Adrenal gland (tissue), 5 donors: ENCODE results near the gene RAP1GAP2.

Source experiments
- POLR2A ChIP-seq, 2 donors: fragments of 450-650 bp; IDR thresholded peaks; one replicate each; pipeline ENCODE4 v1.6.1; 2017; ENCODE audit warnings: antibody characterized with exemption in 2 of 2, mild to moderate bottlenecking in 2 of 2, moderate library complexity in 1 of 2
- TF ChIP-seq, protein P1 (sequence below), 6 experiments: fragments of 450-650 bp in 4 of 6; fragments of 200-600 bp in 2 of 6; sonication (generic) in 1 of 6; IDR thresholded peaks; 1 replicate in 5 of 6; 2 replicates in 1 of 6; pipeline versions ENCODE4 v1.5.1 to v1.8.0; 2016 to 2021; ENCODE audit warnings: antibody characterized with exemption in 6 of 6, mild to moderate bottlenecking in 2 of 6, moderate library complexity in 1 of 6
- donor health status: DM: no; HTN: no; CAD: no.

DNA sequence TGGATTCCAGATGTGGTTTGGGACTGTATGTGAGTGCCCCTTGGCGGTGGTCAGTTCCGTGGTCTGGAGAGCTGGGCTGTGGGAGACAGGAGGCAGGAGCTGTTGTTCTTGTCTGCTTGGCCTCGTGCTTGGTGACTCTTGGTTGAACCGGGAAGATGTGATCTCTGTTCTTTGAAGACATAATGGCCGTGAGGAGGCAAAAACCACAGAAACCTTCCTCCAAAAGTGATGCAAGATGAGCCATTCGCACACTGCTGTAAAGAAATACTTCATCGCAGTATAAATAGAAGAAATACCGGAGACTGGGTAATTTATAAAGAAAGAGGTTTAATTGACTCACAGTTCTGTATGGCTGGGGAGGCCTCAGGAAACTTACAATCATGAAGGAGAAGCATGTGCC, 128.8 kb downstream of the RAP1GAP2 start:
- TF ChIP-seq POLR2A (IDR thresholded peaks at IDR 0.05) = no peak
- TF ChIP-seq, protein P1, sequence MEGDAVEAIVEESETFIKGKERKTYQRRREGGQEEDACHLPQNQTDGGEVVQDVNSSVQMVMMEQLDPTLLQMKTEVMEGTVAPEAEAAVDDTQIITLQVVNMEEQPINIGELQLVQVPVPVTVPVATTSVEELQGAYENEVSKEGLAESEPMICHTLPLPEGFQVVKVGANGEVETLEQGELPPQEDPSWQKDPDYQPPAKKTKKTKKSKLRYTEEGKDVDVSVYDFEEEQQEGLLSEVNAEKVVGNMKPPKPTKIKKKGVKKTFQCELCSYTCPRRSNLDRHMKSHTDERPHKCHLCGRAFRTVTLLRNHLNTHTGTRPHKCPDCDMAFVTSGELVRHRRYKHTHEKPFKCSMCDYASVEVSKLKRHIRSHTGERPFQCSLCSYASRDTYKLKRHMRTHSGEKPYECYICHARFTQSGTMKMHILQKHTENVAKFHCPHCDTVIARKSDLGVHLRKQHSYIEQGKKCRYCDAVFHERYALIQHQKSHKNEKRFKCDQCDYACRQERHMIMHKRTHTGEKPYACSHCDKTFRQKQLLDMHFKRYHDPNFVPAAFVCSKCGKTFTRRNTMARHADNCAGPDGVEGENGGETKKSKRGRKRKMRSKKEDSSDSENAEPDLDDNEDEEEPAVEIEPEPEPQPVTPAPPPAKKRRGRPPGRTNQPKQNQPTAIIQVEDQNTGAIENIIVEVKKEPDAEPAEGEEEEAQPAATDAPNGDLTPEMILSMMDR (IDR thresholded peaks at IDR 0.05) = no peak
